Activated gamma-delta T cell (primary cell): ENCODE data around the gene TMEM53.
"Not testable (repeated sequence)": the region's sequence is repeated elsewhere in the genome, so short reads cannot be mapped to it uniquely, and the experiment has no call there.

ENCODE experiments used
- DNase-seq: peaks from one replicate; lab custom pipeline; 2025; lab: John Stamatoyannopoulos, UW
- total RNA-seq, 2 donors: gene quantifications; one replicate each; lab custom pipeline; 2026; lab: John Stamatoyannopoulos, UW

TMEM53 gene
- total RNA-seq: 2.6 to 2.7 reads per million in 2 donors

GRCh38 chr1:44674113-44675000, at the start of gene TMEM53, which contains the start of gene ARMH1:
TMEM53 (minus strand) TSS chr1:44674481; CDS start chr1:44674391, 90 bp downstream.
ARMH1 (plus strand) TSS chr1:44674714; CDS start chr1:44689698, 14,984 bp downstream.
- peak; percentile 88 for DNase-seq

DNA sequence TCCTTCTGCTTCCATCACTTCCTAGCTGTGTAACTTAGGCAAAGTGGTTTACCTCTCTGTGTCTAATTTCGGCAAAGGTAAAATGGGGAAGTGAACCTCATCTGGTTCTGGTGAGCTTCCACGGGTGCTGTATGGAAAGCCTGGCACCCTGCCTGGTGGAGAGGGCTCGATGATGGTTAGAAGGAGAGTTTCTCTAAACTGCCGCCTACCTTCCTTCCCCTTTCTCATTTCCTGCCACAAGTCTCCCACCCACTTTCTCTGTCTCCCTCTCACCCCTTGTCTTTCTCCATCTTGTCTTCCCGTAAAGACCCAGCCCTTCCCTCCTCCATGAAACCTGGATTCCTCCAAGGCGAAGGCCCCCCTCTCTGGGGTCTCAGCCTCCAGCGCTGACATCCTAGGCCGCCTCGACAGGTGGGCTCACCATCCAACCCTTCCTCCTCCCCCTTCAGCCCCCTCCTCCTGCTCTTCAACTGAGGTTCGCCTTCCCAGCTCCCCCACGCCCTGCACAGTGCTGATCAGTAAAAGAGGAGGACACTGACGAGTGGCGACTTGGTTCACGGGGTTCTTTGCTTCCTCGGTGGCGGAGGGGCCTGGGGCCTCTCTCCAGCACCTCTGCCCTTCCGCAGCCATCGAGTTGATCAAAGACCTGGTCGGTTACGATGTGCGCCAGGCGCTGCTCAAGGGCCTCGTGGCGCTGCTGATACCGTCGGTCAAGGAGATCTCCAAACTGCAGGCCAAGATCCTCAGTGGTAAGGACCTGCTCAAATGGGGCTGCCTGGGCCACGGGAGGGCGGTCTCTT, 49.4 kb upstream of the TMEM53 start:
- DNase-seq: no peak

DNA sequence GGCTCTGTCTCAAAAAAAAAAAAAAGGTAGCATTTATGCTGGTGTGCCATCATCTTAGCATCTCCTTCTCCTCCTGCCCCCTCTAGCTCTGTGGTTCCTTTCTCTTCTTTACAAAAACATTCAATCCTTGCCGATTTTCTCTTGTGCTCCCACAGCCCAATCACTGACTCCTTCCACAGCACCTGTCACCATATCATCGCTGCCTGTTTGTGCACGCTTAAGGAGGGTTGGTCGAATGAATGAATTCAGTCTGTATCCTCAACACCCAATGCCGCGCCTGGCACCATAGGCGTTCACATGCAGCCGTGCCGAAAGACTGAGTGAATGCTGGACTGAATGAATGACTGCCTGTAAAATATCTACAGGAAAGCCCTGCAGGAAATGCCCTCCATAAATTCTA, 48.8 kb upstream of the TMEM53 start:
- no peak for DNase-seq

- DNase-seq: no peak
Observed at GRCh38 chr1:44721485-44722361, 47.4 kb upstream of the TMEM53 start.

DNA sequence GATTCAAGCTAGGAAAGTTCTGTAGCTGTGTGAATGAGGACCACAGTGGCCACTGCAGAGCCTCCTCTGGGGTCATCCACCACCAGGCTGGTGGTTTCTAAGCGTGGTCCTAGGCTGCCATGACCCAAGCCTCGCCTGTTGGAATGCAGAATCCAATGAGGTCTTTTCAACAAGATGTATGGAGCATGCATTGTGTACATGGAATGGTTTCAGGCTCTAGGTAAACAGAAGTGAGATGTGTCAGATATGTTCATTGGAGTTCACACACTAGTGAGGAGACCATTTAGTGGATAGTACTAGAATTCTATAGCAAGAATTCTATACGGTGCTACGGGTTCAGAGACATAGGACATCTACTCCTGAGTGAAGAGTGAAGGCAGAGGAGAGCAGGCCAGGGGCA, 46.0 kb upstream of the TMEM53 start:
- DNase-seq: no peak

DNA sequence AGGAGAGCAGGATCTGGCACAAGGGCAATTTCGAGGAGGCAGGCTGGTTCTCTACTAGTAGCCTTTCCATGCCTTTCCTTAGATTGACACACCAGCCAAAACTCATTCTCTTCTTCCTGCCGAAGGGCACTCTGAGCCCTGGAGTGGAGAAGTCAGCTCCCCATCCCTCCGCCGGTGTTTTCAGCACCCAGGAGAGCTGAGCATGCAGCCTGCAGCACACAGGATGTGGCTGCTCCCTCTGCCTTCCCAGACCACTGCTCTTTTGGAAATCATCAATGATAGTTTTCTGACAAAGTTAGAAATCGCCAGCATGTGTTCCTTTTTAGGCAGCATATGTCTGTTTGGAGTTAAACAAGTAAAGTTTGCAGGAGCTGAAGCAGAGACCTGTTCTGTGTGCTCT, 45.0 kb upstream of the TMEM53 start:
- DNase-seq: no peak

DNA sequence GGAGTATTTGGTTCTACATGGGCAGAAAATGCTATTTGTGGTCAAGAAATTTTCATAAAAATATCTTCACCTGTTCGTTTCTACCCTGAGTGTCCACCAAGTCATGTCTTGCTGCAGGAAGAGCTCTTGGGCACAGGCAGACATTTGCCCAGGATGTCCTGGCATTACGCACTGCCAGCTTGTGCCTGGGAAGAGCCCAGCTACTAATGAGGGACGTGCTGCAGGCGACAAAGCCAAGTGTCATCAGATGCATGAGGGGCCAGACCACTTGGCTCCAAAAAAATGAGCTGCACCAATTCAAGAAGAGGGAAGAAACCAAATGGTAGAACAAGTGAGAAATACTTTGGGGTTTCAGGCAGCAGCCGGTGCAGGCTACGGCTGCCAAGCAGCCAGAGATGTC, 43.8 kb upstream of the TMEM53 start:
- DNase-seq: no peak

DNA sequence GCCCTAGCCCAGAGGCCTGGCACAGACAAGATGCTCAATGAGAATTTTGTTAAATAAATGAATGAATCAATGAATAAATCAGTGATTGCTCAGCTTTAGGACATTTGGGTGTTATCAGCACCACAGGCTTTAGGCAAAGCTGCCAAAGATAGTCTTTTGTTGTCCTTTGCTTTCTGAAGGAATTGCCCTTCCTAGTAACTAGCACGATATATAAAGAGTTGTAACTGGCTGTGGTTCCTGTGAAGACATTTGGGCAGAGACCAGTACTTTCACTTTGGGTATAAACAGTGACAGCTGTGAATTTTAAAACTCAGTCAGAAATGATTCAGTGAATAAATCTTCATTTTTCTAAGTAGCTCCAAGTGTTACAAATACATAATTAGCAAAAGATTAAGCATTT, 43.4 kb upstream of the TMEM53 start:
- DNase-seq: no peak

DNA sequence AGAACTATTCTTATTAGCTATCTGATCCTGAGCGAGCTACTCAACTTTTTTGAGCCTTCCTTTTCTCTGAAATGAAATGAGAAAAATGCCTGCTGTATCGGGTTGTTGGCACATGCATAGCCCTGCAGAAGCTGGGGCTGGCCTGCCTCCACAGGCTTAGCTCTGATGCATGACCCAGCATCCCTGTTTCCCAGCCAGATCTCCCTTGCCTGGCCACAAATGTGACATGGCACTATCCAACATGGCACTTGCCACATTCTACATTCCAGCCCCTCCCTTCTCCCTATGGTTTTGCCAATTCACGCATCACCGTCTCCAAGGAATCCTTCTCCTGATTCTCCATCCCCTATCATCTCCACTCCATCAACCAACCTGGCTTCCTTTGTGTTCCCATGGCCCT, 42.9 kb upstream of the TMEM53 start:
- DNase-seq: no peak

- DNase-seq: no peak
Observed at GRCh38 chr1:44714944-44715571, 40.8 kb upstream of the TMEM53 start.

DNA sequence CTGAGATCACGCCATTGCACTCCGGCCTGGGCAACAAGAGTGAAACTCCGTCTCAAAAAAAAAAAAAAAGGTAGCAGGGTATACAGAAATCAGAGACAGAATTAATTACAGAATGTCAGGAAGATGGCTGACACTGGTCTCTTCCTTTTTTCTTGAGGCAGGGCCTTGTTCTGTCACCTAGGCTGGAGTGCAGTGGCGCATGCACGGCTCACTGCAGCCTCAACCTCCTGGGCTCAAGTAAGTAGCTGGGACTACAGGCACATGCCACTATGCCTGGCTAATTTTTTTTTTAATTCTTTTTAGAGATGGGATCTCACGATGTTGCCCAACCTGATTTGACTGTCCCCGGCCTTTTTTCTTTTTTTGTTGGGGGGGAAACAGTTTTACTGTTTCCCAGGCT, 40.3 kb upstream of the TMEM53 start:
- DNase-seq: no peak

DNA sequence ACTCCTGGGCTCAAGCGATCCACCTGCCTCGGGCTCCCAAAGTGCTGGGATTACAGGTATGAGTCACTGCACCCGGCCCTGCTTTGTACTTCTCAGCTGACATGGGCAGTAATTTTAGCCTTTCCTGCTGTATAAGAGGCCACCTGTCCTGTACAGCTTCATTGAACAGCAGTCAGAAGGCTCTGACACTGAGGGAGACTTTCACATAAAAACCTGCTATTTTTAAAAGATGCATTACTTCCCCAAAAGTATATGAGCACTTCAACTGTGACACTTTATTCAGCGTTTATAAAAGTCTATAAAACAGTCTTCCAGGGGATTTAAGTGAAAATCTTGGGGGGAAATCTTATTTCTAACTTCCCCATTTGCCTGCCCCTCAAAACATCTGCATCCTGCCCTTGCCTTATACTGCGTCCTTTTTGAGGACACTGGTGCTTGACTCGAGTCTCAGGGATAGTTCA, 39.1 kb upstream of the TMEM53 start:
- DNase-seq: no peak

GRCh38 chr1:44707959-44708831, 33.9 kb upstream of the TMEM53 start:
- DNase-seq: no peak

- DNase-seq: no peak
Observed at GRCh38 chr1:44707112-44707881, 33.0 kb upstream of the TMEM53 start.

DNA sequence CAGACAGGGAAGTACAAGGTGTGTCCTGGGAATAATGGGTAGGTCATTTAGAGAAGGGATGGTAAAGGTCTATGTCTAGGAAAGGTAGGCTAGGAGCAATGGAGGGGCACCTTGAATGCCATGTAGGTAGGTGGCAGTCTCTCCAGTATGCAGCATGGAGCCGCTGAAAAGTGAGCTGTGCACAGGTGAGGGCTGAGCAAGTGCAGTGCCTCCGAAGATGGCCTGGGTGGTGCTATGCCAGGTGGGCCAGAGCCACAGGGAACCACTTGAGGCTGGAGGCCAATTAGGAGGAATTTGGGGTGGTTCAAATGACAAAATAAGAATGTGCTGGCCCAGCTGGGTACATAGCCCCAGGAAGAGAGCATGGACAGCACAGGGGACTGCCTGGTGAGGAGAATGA, 31.7 kb upstream of the TMEM53 start:
- no peak for DNase-seq

GRCh38 chr1:44705470-44705869, 31.2 kb upstream of the TMEM53 start:
- DNase-seq: no peak

DNA sequence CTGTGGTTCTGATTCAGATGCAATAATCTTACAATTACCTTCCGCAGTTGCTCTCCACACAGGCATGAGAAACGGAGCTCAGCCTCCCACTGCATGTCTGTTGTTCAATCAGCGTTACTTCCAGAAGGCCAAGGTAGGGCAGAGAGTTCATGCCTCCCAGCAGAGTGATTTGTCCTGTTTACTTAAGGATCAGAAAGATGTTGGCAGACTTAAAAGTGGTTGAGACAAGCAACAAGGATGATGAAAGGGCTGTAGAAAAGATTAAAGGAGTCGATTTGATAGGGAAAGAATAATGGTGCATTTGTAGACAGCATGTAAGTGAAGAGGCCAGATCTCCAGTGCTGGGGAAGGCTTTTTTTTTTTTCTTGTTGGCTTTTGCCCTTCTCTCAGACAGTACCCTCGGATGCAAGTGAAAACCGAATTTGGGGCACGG, 26.9 kb upstream of the TMEM53 start:
- DNase-seq: no peak

DNA sequence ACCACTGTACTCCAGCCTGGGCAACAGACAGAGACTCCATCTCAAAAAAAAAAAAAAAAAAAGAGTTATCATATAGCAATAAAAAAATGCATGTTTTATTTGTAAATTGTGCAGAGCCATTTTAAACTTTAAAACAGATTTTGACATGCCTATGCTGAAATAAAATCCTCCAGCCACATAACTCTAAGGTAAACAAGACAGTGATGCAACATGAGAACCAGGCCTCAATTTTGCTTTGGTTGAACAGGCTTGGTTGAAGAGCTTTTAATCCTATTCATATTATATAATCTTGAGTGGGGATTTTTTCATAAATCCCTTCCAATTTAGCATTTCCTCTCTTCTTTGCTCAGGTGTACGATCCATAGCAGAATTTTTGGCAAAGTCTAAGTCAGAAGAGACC, 26.3 kb upstream of the TMEM53 start:
- DNase-seq: no peak

DNA sequence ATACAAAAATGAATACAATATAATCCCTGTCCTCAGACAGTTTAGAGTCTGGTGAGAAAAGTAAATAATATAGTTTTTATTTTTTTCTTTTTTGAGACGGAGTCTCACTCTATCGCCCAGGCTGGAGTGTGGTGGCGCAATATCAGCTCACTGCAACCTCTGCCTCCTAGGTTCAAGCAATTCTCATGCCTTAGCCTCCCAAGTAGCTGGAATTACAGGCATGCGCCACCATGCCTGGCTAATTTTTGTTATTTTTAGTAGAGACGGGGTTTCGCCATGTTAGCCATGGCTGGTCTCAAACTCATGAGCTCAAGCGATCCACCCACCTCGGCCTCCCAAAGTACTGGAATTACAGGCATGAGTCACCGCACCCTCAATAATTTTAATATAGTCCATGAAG, 25.1 kb upstream of the TMEM53 start:
- DNase-seq: not testable (repeated sequence)
